SK-N-SH (cell line): ENCODE results near the gene S1PR3.

ENCODE experiments used
- MXI1 ChIP-seq: IDR thresholded peaks from 2 replicates; pipeline ENCODE4 v1.6.1; 2012; ENCODE audit warnings: mild to moderate bottlenecking, low read depth, low read length, improper control_type of control experiment
- RFX5 ChIP-seq: IDR thresholded peaks from 2 replicates; pipeline ENCODE4 v1.6.1; 2012; ENCODE audit warnings: mild to moderate bottlenecking, improper control_type of control experiment, low read length
- TCF12 ChIP-seq: IDR thresholded peaks from 2 replicates; pipeline ENCODE4 v1.4.0; 2012
- TF ChIP-seq, protein P1 (sequence below): fragments of 200-600 bp; sonication (generic); IDR thresholded peaks from 2 replicates; pipeline ENCODE4 v1.6.1; 2017; ENCODE audit warnings: antibody characterized with exemption, mild to moderate bottlenecking, moderate library complexity

- TF ChIP-seq, protein P1, sequence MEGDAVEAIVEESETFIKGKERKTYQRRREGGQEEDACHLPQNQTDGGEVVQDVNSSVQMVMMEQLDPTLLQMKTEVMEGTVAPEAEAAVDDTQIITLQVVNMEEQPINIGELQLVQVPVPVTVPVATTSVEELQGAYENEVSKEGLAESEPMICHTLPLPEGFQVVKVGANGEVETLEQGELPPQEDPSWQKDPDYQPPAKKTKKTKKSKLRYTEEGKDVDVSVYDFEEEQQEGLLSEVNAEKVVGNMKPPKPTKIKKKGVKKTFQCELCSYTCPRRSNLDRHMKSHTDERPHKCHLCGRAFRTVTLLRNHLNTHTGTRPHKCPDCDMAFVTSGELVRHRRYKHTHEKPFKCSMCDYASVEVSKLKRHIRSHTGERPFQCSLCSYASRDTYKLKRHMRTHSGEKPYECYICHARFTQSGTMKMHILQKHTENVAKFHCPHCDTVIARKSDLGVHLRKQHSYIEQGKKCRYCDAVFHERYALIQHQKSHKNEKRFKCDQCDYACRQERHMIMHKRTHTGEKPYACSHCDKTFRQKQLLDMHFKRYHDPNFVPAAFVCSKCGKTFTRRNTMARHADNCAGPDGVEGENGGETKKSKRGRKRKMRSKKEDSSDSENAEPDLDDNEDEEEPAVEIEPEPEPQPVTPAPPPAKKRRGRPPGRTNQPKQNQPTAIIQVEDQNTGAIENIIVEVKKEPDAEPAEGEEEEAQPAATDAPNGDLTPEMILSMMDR = no peak
- no peak for TF ChIP-seq RFX5
- TF ChIP-seq TCF12 = no peak
- TF ChIP-seq MXI1 = no peak
Measured at GRCh38 chr9:88971131-88971960, 19.9 kb upstream of the S1PR3 start.
